Body of pancreas (tissue), 4 donors: ENCODE measurements around the gene DOK5.

Experiments
- CTCF ChIP-seq, 7 experiments: fragments of 450-650 bp in 4 of 7; fragments of 200-600 bp in 3 of 7; sonication (generic) in 3 of 7; IDR thresholded peaks; one replicate each; pipeline ENCODE4 v1.5.1; 2016 to 2019; ENCODE audit warnings: antibody characterized with exemption in 7 of 7
- POLR2A ChIP-seq, 3 donors: fragments of 450-650 bp; IDR thresholded peaks; one replicate each; pipeline ENCODE4 v1.6.1; 2016; ENCODE audit warnings: antibody characterized with exemption in 3 of 3, mild to moderate bottlenecking in 2 of 3

- TF ChIP-seq CTCF (IDR thresholded peaks at IDR 0.05) (no peak), POLR2A (IDR thresholded peaks at IDR 0.05) (no peak)
These were observed 115.5 kb downstream of the DOK5 start for GRCh38 chr20:54590856-54591255.
